Transverse colon (tissue), 4 donors: ENCODE measurements around the gene TTF2. TPM values are rescaled to one million over a fixed set of nuclear protein-coding genes. Genes with fewer than 3 reads are reported as not detected.

ENCODE experiments used
- DNase-seq: peaks from one replicate; pipeline ENCODE4 v3.0.0-alpha.2; 2019
- H3K27ac ChIP-seq, 4 donors: fragments of 200-600 bp; sonication (generic); 2 replicates each; pipeline ENCODE4 v1.5.1; 2016 to 2018; ENCODE audit warnings: inconsistent platforms in 4 of 4
- H3K27me3 ChIP-seq: fragments of 200-600 bp; sonication (generic); 2 replicates; pipeline ENCODE4 v1.5.1; 2017; ENCODE audit warnings: inconsistent platforms
- H3K36me3 ChIP-seq, 4 donors: fragments of 200-600 bp; sonication (generic); 2 replicates each; pipeline ENCODE4 v1.5.1; 2017 to 2019; ENCODE audit warnings: inconsistent platforms in 4 of 4
- H3K4me1 ChIP-seq, 4 donors: fragments of 200-600 bp; sonication (generic); 2 replicates each; pipeline ENCODE4 v1.5.1; 2017 to 2020; ENCODE audit warnings: inconsistent platforms in 4 of 4
- H3K4me3 ChIP-seq, 4 donors: fragments of 200-600 bp; sonication (generic); 1 replicate in 1 of 4; 2 replicates in 3 of 4; pipeline versions ENCODE4 v1.5.1 to v1.6.1; 2017 to 2019; ENCODE audit warnings: inconsistent platforms in 4 of 4
- H3K9me3 ChIP-seq, 2 donors: fragments of 200-600 bp; sonication (generic); 2 replicates each; pipeline ENCODE4 v1.5.1; 2017 to 2019; ENCODE audit warnings: inconsistent platforms in 2 of 2
- CTCF ChIP-seq, 5 experiments: fragments of 200-600 bp in 3 of 5; fragments of 450-650 bp in 2 of 5; sonication (generic) in 3 of 5; IDR thresholded peaks; 1 replicate in 2 of 5; 2 replicates in 3 of 5; pipeline ENCODE4 v1.5.1; 2016 to 2017; ENCODE audit warnings: antibody characterized with exemption in 5 of 5, inconsistent platforms in 3 of 5, mild to moderate bottlenecking in 2 of 5, moderate library complexity in 1 of 5
- EP300 ChIP-seq: sonication (generic); formaldehyde crosslinking; IDR thresholded peaks from one replicate; pipeline ENCODE4 v1.6.1; 2017; ENCODE audit warnings: antibody characterized with exemption, low read depth
- POLR2A ChIP-seq: fragments of 450-650 bp; IDR thresholded peaks from one replicate; pipeline ENCODE4 v1.6.1; 2016; ENCODE audit warnings: antibody characterized with exemption, mild to moderate bottlenecking, moderate library complexity
- POLR2AphosphoS5 ChIP-seq, 3 donors: sonication (generic); formaldehyde crosslinking; IDR thresholded peaks; one replicate each; pipeline ENCODE4 v1.6.1; 2016; ENCODE audit warnings: antibody characterized with exemption in 3 of 3
- WGBS, 2 donors: methylation state at CpG; one replicate each; pipeline ENCODE4 v1.1.5; 2018; ENCODE audit warnings: low coverage in 1 of 2; 5-methylcytosine and 5-hydroxymethylcytosine counted together
- in situ Hi-C, 4 donors: fragments of 200-750 bp; cut with MboI; loops; one replicate each; pipeline versions ENCODE4 v1.15.0 to v1.15.1; 2017; ENCODE audit warnings: low sequenced_read_pairs in 3 of 4, low pct_ligation_motif_present in 1 of 4, low pct_unique_long_range_greater_than_20kb in 1 of 4
- intact Hi-C: fragments of 100-400 bp; cut with DNase I; formaldehyde crosslinking; loops from one replicate; pipeline ENCODE4 v1.15.1; 2023; ENCODE audit warnings: low total_unique reads
- total RNA-seq, 4 donors: library from RNA; depleted of rRNA; stranded (reverse); fragments of >200 nt; gene quantifications; one replicate each; pipeline ENCODE4 v1.1.0, GENCODE V29; 2016

Gene TTF2
- total RNA-seq, 4 donors from 2014 or later: 9.6 to 25.9 (median 16.6) TPM

GRCh38 chr1:117120774-117121588, 60.9 kb downstream of the TTF2 start:
- no peak for DNase-seq
- H3K36me3 ChIP-seq: no peaks in the 10 kb centered on the region
- H3K27me3 ChIP-seq: peaks cover 6% of the 10 kb centered on the region
- no peaks in the 10 kb centered on the region for H3K9me3 ChIP-seq
- intact Hi-C loops: no loop called here
- in situ Hi-C loops: loop anchor here in 3 of 4 donors (10.0 to 25.0 kb wide), 3 partner anchors 56 to 791 kb away; partner anchors contain the start of gene TTF2 (in 2 of the 3)
- H3K4me1 ChIP-seq: peaks cover 6 to 16% (median 13%) of the 10 kb centered on the region in 4 donors
- no peak for TF ChIP-seq CTCF (IDR thresholded peaks at IDR 0.05)
- no peak for TF ChIP-seq POLR2A
- no peak for TF ChIP-seq POLR2AphosphoS5 (IDR thresholded peaks at IDR 0.05)
- no peak for TF ChIP-seq EP300
- 17% methylated on average over 29 of the region's 29 CpGs; no CpG with 5 or more reads in 1 of the 2 donors for WGBS, 2 donors
- peak overlapping the region; percentile 77 to 91 (median 86) for H3K27ac ChIP-seq
- peak overlapping the region; percentile 46 to 85 (median 68) for H3K4me3 ChIP-seq

- Histone ChIP-seq H3K36me3 (no peaks in the 10 kb centered on the region), H3K27me3 (peaks cover 6% of the 10 kb centered on the region), H3K4me3 (peak within 1 kb of the TSS; percentile 46 to 85 (median 68)), H3K9me3 (no peaks in the 10 kb centered on the region), H3K4me1 (peaks cover 6 to 16% (median 13%) of the 10 kb centered on the region in 4 donors), H3K27ac (peak within 1 kb of the TSS; percentile 77 to 91 (median 86))
- peak; percentile 97 for DNase-seq
- in situ Hi-C loops (loop anchor here in 3 of 4 donors (10.0 to 25.0 kb wide), 3 partner anchors 57 to 791 kb away; partner anchors contain the start of gene TTF2 (in 2 of the 3)), intact Hi-C loops (no loop called here)
- WGBS, 2 donors: 2% methylated on average over 45 of the region's 71 CpGs; no CpG with 5 or more reads in 1 of the 2 donors
- peak; percentile 61 to 73 (median 70) for TF ChIP-seq CTCF (IDR thresholded peaks at IDR 0.05)
- peak in 2 of 3 donors; percentile 41 to 51 for TF ChIP-seq POLR2AphosphoS5 (IDR thresholded peaks at IDR 0.05)
- TF ChIP-seq EP300: no peak
Measured at GRCh38 chr1:117121589-117122329, 61.6 kb downstream of the TTF2 start, which contains the start of gene TRIM45. Gene TRIM45 (minus strand): TSS chr1:117121749. CDS start chr1:117121201, 548 bp downstream.

- intact Hi-C loops: no loop called here
- Histone ChIP-seq H3K27me3 (peaks cover 6% of the 10 kb centered on the region), H3K4me3 (peak overlapping the region; percentile 4 to 85 (median 68)), H3K27ac (peak overlapping the region; percentile 77 to 91 (median 86)), H3K36me3 (no peaks in the 10 kb centered on the region), H3K4me1 (peaks cover 6 to 16% (median 13%) of the 10 kb centered on the region in 4 donors), H3K9me3 (no peaks in the 10 kb centered on the region)
- in situ Hi-C loops: loop anchor here in 3 of 4 donors (10.0 to 25.0 kb wide), 3 partner anchors 58 to 790 kb away; partner anchors contain the start of gene TTF2 (in 2 of the 3)
- 48 to 100% methylated on average over 2 to 32 of the region's 32 CpGs for WGBS, 2 donors
- TF ChIP-seq POLR2A (no peak), POLR2AphosphoS5 (IDR thresholded peaks at IDR 0.05) (no peak), EP300 (no peak), CTCF (IDR thresholded peaks at IDR 0.05) (no peak)
- DNase-seq: no peak
Measured at GRCh38 chr1:117122330-117123025, 62.4 kb downstream of the TTF2 start.
